ENCODE measurements around the gene PALM.

GRCh38 chr19:743168-743687, 34.5 kb downstream of the PALM start:
- TF ChIP-seq CTCF (conservative IDR thresholded peaks at IDR 0.05; ENCODE audit: low read depth, low read length) (no peak), EZH2 (IDR thresholded peaks at IDR 0.05; ENCODE audit: low read length, unreplicated experiment) (no peak), EZH2phosphoT487 (IDR thresholded peaks at IDR 0.05; ENCODE audit: borderline replicate concordance, low read length) (no peak)

Measured in PC-3 (cell line).